ENCODE measurements around the gene HPCAL1.

Gene HPCAL1

DNA sequence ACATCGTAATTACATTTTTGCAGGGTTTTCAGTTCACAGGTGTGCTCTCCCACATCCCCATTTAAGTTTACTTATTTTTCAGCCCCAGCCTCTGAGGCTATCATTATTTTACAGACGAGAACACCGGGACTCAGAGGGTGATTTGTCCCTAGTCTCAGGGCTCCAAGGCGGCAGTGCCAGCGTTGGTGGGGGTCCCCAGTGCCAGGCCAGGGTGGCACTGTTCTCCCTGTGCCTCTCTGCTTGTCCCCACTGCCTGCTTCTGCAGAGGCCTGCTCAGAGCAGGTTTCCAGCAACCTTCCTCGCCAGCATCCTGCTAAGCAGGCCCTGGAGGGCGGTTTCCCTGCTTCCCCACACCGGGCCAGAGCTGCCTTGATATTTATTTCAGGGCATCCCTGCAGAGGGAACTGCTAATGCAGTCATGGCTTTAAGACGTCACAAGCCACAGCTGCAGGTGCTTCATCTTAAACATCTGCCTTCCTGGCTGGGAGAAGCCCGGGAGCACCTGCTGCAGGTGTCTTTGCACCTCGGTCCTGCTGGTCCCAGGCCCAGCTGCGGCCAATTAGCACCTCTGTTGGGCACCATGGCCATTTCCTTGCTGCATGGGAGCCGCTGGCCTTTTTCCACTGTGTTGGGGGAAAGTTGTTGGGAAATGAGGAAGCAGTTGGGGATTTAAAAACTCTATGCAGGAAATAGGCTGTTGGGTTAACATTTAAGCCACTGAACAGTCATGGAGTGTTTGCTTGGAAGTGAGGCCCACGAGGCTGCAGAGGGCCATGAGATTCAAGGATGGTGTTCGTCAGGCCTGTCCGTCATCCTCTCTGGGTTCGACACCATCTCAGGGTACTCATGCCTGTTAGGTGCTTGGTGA, 22.8 kb downstream of the HPCAL1 start:
- DNase-seq, result no peak

DNA sequence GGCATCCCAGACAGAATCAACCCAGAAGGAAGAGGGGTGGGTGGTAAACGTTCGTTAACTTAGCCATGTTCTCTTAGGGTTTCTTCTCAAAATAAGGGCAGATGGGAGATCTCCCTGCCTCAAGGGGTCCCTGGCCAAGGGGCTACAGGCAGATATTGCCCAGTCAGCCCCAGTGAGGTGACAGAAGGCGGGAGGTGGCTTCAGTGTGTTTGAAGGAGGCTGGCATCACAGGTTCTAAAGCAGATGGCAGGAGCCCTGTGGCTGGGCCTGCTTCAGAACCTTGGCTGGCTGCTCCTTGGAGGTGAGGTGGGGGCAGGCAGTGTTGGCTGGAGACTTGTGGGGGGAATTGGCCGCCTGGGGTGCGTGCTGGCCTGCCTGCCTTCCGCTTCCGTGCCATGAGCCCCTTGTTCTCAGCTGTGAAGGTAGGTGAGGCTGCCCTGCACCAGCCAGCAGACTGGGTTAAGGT, 23.5 kb downstream of the HPCAL1 start:
- DNase-seq, result no peak

DNA sequence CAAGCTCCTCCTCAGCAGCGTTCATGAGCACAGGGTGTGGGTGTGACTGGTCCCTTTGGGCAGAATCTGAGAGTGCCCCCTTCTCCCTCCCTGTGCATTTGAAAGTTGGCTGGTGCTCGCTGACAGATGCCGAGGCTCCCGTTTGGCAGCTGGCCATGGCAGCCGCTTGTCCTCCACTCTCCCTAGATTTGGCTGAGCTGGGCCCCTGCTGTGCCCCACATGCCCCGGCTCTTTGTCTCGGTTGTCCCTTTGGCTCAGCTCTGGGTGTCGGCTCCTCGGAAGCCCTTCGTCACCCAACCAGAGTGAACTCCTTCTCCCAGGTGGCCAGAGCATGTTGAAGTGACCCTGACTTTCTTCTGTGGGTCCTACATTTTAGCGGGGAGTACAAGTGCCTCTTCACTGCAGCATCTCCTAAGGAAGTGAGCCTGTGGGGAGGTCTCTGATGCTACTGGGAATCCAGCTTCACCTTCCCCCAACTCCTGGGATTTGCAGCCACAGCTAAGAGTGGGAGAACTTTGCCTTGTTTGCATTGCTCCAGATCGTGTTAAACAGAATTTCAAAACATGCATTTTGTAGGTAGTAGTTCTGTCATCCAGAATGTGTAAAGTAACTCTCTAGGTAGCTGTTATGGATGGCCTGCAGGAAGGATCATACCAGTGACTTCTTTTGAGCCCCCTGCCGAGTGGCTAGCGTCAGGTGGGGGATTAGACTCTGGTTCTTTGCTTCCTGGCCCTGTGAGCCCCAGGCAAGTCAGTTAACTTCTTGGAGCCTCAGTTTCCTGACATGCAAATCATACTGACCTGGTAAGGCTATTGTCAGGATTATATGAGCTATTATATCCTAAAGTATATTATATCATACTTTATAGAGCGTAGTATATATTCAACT, 24.2 kb downstream of the HPCAL1 start:
- peak; percentile 76 for DNase-seq

DNA sequence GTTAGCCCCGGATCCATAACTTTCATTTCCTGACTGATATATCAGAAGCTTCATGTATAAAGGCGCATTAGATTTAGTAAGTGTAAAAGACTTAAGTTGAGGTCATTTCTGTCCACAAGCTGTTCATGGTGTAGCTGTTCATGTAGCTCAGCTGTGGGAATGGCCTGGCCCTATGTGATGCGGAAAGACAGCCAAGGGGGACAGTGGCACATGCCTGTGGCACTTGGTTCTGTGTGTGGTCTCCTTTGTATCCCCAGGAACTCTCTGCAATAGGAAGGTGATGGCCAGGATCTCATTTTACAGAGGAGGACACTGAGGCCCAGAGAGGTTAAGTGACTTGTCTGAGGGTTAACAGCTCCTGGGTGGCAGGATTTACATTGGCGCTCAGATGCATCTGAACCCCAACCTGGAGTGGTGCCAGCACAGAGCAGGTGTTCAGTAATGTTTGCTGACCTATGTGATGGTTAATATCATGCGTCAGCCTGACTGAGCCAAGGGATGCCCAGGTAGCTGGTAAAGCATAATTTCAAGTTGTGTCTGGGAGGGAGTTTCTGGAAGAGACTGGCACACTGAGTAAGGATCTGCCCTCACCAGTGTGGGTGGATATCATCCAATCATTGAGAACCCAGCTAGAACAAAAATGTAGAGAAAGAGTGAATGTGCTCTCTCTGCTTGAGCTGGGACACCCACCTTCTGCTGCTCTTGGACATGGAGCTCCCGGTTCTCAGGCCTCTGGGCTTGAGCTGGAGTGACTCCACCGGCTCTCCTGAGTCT, 25.4 kb downstream of the HPCAL1 start:
- peak; percentile 49 for DNase-seq

DNA sequence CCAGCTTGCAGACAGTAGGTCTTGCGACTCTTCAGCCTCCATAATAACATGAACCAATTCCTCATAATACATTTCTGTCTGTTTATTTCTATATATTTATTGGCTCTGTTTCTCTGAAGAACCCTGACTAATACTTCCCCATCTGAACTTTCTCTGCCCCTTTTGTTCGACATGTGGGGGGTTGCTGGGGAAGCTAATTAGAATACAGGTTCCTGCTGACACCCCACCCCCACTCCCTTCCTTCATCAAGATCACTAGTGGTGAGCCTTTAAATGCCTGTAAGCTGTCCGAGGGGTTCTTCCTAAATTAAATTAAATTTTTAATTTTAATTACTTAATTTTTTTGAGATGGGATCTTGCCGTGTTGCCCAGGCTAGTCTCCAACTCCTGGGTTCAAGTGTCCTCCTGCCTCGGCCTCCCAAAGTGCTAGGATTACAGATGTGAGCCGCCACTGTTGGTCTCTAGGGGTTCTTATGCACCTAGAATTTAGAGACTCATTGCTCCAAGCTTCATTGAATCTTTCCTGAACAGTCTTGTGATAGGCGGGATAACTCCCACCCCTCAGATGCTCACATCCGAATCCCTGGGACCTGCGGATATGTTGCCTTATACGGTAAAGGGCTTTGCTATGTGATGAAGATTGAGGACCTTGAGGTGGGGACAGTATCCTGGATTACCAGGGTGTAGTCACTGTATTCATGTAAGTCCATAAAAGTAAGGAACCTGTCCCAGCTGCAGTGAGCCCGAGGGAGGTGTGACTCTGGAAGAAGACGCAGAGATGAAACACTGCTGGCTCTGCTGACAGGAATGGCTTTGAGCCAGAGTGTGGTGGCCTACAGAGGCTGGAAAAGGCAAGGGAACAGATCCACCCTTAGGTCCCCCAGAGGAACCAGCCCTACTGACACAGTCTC, 26.2 kb downstream of the HPCAL1 start:
- no peak for DNase-seq

DNA sequence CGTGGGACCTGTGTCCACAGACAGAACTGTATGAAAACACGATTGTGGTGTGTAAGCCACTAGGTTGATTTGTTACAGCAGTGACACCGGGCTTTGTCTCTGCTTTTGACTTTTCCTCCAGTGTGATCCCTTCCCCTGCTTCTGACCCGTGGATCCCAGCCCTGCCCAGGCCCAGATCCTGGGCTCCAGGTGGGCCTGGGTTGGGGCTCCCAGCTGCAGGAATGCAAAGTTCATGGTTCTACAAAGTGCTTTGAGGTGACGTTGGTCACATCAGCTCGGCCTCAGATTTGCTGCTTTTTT, 26.8 kb downstream of the HPCAL1 start:
- no peak for DNase-seq

DNA sequence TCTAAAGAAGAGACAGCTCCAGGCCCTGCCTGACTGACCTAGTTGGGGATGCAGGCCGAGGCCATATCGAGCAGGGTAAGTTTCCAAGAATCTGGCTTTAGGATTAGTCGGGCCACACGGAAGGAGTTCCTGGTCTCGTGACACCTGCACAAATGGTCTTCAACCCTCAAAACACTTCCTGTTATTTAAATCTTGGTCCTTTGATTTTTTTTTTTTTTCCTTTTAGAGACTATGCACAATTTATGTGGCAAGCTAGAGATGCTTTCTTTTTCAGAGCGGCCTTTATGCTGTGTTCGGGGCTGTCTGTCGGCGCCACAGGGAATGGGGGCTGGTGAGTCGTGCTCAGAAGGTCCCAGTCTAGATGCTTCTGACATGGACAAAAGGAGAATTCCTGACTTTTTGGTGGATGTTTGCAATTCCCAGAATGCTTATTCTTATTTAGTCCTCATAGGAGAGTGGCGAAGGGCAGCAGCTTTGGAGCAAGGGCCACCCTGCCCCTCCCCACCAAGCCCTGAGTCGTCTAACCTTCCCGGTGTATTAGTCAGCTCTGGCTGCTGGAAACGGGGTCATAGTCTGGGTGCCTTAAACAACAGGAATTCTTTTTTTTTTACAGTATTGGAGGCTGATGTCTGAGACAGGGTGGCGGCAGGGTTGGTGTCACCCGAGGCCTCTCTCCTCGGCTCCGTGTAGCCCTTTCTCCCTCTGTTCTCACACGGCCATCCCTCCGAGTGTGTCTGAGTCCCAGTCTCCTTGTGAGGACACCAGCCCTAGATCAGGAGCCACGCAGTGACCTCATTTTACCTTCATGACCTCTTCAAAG, 27.4 kb downstream of the HPCAL1 start:
- DNase-seq, result no peak

DNA sequence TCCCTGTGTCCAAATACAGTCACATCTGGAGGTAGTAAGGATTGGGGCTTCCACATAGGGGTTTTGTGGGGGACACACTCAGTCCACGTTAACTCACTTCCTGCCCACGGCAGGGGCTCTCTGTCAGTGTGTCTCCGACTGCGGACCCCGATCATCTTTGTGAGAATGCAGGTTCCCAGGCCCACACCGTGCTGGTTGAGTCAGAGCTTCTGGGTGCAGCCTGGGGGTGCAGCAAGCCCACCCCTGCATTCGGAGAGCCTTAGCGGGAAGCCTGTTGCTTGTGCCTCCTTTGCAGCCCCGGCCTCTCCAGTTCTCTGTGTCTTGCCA, 28.0 kb downstream of the HPCAL1 start:
- DNase-seq, result no peak

DNA sequence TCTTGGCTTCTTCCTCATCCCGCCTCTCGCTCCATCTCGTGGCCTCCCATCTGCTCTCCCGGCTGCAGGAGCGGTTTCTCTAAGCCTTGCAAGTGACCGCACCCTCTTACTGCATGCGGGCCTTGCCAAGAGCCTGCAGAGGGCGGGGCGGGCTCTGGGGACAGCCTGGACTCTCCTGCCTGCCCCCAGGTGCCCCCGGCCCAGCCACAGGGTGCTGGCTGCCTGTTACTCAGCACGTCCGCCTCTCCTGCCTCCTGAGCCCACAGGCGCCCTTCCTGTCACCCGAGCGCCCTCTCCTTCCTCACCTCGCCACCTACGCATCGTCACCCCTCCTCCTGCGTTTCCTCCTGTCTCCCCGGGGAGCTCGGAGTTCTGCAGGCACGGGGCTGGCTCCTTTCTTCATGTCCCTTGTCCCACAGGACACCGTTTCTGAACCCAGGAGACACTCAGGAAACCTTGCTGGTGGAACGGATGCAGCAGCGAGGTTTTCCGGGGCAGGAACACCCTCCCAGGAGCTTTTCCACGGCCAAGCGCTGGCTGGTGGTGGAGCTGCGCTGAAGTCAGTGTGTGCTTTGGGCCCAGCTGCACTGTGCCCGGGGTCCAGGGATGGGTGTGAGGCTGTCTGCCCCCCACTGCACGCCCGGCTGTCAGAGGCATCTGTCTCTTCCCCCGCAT, 28.5 kb downstream of the HPCAL1 start:
- DNase-seq, result peak; percentile 85

DNA sequence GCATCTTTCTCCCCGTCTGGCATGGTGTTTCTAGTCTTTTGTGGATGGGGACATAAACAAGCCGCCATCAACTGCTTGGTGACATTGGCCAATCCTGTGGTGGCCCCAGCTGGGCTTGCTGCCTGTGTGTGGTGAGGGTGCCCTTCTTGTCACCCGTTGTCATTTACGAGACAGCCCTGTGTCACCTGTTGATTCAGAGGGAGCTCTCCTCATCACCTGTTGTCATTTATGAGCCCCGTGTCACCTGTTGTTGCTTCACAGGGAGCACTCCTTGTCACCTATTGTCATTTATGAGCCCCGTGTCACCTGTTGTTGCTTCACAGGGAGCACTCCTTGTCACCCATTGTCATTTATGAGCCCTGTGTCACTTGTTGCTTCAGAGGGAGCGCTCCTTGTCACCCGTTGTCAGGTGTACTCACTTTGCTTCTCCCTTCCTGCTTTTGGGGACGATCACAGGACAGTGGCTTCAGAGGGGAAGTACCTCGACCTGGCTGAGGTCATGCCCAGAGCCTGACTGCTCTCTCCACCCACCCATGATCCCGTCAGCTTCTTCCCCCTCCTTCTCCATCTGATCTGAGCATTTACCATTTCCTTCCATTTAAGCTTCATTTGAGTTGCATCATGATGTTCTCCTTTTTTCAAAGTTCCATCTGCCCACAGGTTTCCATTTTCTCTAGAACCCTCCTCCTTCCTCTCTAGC, 29.1 kb downstream of the HPCAL1 start:
- DNase-seq, result no peak

DNA sequence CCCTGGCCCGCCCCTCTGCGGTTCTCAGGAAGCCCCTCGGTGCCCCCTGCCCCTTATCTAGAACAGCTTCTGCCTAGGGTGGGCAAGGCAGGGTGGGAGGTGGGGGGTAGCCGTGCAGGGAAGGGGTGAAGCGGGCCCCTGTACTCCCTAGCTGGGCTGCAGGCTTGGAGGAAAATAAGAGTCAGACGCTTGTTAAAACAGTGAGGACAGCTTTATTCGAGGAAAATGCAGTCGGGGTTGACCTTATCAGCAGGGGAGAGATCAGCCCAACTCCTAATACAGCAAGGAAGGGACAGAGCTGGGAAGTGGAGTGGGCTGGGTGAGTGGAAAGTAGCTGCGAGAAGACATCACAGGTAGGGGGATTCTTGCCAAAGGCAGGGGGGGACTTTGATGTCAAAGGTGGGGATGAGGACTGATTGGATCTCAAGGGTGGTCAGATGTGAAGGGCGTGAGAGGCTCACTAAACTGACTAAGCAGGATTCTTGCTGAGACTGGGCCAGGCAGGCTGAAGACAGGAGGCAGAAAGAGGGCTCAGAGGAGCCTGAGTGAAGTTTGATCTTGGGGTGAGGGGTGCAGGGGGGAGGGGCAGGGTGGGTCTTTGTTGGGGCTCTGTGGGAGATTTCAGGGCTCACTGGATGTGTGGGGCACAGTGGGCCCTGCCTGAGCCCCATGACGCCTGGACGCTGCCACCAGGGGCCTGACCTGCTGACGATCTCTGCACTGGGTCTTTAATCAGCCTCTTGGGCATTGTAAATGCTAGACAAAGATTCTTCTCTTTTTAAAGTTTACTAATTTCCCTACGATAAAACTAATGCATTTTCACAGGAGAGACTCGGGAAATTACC, 29.9 kb downstream of the HPCAL1 start:
- no peak for DNase-seq

DNA sequence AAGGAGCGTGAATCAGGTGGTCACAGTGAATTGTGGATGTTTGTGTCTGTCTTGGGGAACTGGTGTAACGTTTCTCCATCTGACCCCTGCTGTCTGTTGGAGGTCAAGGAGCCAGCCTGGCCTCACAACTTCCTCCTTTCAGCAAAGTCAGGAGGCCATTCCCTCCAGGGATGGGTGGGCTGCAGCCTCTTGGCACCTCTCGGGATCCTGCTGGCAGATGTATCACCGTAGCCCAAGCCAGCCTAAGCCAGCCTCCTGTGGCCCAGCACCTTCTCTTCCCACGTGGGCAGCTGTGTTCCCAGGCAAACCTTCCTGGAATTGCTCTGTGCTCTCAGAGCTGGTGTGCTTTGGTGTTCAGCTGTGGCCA, 30.5 kb downstream of the HPCAL1 start:
- peak; percentile 34 for DNase-seq

DNA sequence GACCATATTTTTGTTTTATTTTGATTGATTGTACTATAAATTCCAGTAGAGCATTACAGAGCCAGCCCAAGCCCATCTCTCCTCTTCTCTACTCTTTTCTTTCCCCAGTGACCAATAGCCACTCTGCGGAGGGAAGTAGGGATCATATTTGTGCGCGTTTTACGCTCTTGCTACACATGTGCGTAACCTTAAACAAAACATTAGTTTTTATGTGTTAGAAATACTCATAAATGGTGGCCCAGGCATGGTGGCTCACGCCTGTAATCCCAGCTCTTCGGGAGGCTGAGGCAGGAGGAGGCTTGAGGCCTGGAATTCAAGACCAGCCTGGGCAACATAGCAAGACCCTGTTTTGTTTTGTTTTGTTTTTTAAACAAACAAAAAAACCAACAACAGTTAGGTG, 31.3 kb downstream of the HPCAL1 start:
- no peak for DNase-seq

DNA sequence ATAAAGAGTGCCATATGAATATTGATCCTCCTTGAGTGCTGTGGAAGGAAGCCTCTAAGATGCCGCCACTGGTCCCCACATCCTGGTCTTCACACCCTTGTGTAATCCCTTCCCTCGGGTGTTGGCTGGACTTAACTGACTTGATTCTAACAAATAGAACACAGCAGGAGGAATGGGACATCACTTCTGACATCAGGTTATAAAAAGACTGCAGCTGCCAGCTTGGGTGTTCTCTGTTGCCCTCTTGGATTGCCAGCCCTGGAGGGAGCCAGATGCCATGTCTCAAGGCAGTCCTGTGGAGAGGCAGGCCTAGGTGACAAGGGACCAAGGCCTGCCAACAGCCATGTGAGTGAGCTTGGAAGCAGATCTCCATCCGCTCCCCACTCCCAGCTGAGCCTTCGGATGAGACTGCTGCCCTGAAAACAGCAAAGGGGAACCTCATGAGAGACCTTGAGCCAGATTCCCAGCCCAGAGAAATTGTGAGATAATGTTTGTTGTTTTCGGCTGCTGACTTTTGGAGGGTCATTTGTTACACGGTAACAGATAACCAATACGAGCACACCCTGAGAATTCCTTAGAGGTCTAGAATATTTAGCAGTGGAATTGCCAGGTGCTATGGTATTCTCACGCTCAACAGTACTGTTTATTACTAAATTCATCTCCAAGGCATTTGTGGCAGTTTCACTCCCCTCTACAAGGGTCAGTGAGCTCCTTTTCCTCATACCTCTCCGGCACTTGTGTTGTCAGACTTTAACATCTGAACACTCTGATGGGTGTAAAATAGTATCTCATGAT, 32.5 kb downstream of the HPCAL1 start:
- no peak for DNase-seq

DNA sequence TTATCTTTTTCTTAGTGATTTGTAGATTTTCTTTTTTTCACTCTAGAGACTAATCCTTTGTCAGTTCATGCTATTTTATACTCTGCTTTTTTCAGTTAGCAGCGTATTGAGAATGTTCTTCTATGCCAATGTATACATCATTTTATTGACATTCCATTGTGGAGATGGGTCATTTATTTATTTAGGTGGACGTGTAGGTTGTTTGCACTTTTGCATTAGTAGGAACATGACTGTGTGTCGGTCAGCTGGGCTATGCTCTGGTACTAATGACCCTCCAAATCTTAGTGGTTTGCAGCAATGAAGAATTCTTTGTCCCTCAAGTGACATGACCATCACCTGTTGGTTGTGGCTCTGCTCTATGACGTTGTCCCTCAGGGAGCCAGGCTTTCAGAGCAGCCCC, 33.6 kb downstream of the HPCAL1 start:
- no peak for DNase-seq

DNA sequence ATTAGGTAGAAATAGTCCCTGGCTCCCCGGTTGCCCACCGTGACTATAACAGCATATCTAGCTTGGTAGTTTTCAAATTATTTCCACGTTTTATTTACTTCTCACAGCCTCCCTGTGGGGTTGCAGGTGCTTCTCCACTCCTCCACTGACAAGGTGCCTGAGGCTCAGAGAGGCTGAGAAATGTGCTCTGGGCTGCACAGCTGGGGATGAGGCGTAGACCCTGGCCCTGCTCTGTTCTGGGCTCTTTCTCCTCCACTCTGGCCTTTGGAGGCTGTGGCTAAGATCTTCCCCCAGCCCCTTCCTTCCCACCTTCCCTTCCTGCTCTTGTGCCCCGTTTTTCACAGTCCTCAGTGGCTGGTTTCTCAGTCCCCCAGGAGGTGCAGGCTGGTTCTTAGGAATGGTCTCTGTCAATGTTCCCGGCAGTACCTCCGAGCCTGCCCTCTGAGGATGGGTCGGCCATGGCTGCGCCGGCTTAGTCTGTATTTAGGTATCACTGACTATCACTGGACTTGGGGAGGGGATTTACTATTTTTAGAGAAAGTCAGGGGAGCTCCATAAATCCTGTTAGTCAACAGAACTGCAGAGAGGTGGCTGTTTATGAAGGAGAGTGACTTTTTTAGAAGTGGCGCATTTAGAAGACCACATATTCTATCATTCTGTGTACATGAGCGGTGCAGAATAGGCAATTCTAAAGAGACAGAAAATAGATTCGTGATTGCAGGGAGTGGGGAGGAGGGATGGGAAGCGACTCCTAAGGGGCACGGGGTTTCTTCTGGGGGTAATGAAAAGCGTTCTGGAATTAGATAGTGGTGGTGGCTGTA, 35.0 kb downstream of the HPCAL1 start:
- DNase-seq, result peak; percentile 85

Data from NCI-H82 (cell line).